GM12878 (cell line): Measurements from ENCODE around the gene TRERF1. TPM values are rescaled to one million over a fixed set of nuclear protein-coding genes. Genes with fewer than 3 reads are reported as not detected.
A peak's percentile ranks its signal among the peaks of the same experiment; 100 is the strongest.

ENCODE experiments used
- ATAC-seq: fragments of 200-7000 bp; cut with Tn5 transposase; 3 replicates; pipeline ENCODE4 v1.9.1; 2020; ENCODE audit warnings: mild to moderate bottlenecking, moderate library complexity
- BruUV-seq: library from RNA; stranded (reverse); fragments of 400-500 nt; replicated peaks from 2 replicates; lab custom pipeline; 2021; lab: Mats Ljungman, UMichigan
- CTCF ChIA-PET: fragments of 300-600 bp; sonication (Branson Sonifier 250); formaldehyde crosslinking; extraction: SDS; loops from one replicate; lab custom pipeline; 2021; ENCODE audit warnings: inconsistent platforms; lab: Yijun Ruan, JAX
- POLR2A ChIA-PET: fragments of 350-600 bp; formaldehyde crosslinking; extraction: SDS; loops from one replicate; lab custom pipeline; 2021; ENCODE audit warnings: inconsistent platforms; lab: Charles Lee
- RAD21 ChIA-PET: fragments of 300-600 bp; sonication (Branson Sonifier 250); formaldehyde crosslinking; loops from one replicate; lab custom pipeline; 2023; ENCODE audit warnings: antibody characterized with exemption; ENCODE audit not compliant: unreplicated experiment; lab: Charles Lee
- SMC1A ChIA-PET: fragments of 300-600 bp; sonication (Branson Sonifier 250); formaldehyde crosslinking; loops from one replicate; lab custom pipeline; 2023; ENCODE audit not compliant: unreplicated experiment, uncharacterized antibody; lab: Charles Lee
- DNase-seq: peaks from one replicate; pipeline ENCODE4 v3.0.0-alpha.2; 2011; ENCODE audit warnings: low read depth, low spot score
- FAIRE-seq: peaks from 3 replicates; lab custom pipeline; 2011; peaks lifted over from hg19 to GRCh38; lab: Jason Lieb, UNC
- H2AFZ ChIP-seq: 2 replicates; pipeline ENCODE4 v1.6.0; 2011; ENCODE audit warnings: low read depth, low read length, control low read depth; ENCODE audit not compliant: control insufficient read depth
- H3K27ac ChIP-seq: 2 replicates; pipeline ENCODE4 v1.5.1; 2011; ENCODE audit warnings: control low read depth; ENCODE audit not compliant: control insufficient read depth, insufficient read depth
- H3K27me3 ChIP-seq, 2 experiments: replicated peaks in 1 of 2; 2 replicates each; pipeline versions ENCODE4 v1.6.0 to v1.6.1; 2011; ENCODE audit warnings: low read length in 1 of 2; ENCODE audit not compliant: control insufficient read depth in 2 of 2, insufficient read depth in 2 of 2
- H3K36me3 ChIP-seq, 2 experiments: 2 replicates each; pipeline ENCODE4 v1.5.1; 2011; ENCODE audit warnings: low read length in 1 of 2; ENCODE audit not compliant: control insufficient read depth in 2 of 2, insufficient read depth in 2 of 2
- H3K4me1 ChIP-seq: 2 replicates; pipeline ENCODE4 v1.6.1; 2011; ENCODE audit warnings: mild to moderate bottlenecking, low read length, moderate library complexity, mixed read lengths; ENCODE audit not compliant: control insufficient read depth, insufficient read depth
- H3K4me2 ChIP-seq: 2 replicates; pipeline ENCODE4 v1.6.0; 2011; ENCODE audit warnings: control low read depth; ENCODE audit not compliant: control insufficient read depth, insufficient read depth
- H3K4me3 ChIP-seq: fragments of 200-600 bp; sonication (generic); 2 replicates; pipeline ENCODE4 v1.5.1; 2016
- H3K79me2 ChIP-seq: 2 replicates; pipeline ENCODE4 v1.6.0; 2011; ENCODE audit warnings: low read length; ENCODE audit not compliant: control insufficient read depth, insufficient read depth
- H3K9ac ChIP-seq: 2 replicates; pipeline ENCODE4 v1.8.0; 2011; ENCODE audit warnings: low read length, control low read depth, mixed read lengths; ENCODE audit not compliant: control insufficient read depth, insufficient read depth
- H3K9me3 ChIP-seq: replicated peaks from 3 replicates; pipeline ENCODE4 v1.5.1; 2011; ENCODE audit warnings: mild to moderate bottlenecking, low read length; ENCODE audit not compliant: control insufficient read depth, insufficient read depth
- H4K20me1 ChIP-seq: 2 replicates; pipeline ENCODE4 v1.6.0; 2011; ENCODE audit not compliant: control insufficient read depth, insufficient read depth
- CBFB ChIP-seq: IDR thresholded peaks from 2 replicates; pipeline ENCODE4 v1.6.1; 2016; ENCODE audit warnings: antibody characterized with exemption, low read depth
- CBX5 ChIP-seq: sonication (generic); IDR thresholded peaks from 2 replicates; pipeline ENCODE4 v1.6.1; 2016; ENCODE audit warnings: low read depth, moderate library complexity, mild to moderate bottlenecking, inconsistent platforms
- HSF1 ChIP-seq: fragments of 150-350 bp; IDR thresholded peaks from 2 replicates; pipeline ENCODE4 v1.6.1; 2014; ENCODE audit warnings: mild to moderate bottlenecking, low read depth, low read length
- IKZF2 ChIP-seq, 2 experiments: fragments of 450-650 bp; IDR thresholded peaks; 2 replicates each; pipeline ENCODE4 v1.6.1; 2017; ENCODE audit warnings: mild to moderate bottlenecking in 2 of 2, moderate library complexity in 2 of 2
- IRF3 ChIP-seq: fragments of 450-650 bp; IDR thresholded peaks from 2 replicates; pipeline ENCODE4 v1.6.1; 2014; ENCODE audit warnings: mild to moderate bottlenecking
- MAX ChIP-seq: IDR thresholded peaks from 2 replicates; pipeline ENCODE4 v1.6.1; 2012; ENCODE audit warnings: low read depth, low read length, improper control_type of control experiment
- MEF2A ChIP-seq: IDR thresholded peaks from 2 replicates; pipeline ENCODE4 v1.6.1; 2011; ENCODE audit warnings: low read depth, mild to moderate bottlenecking, low read length, moderate library complexity; ENCODE audit not compliant: insufficient read depth
- PAX8 ChIP-seq: fragments of 450-650 bp; IDR thresholded peaks from 2 replicates; pipeline ENCODE4 v1.6.1; 2017; ENCODE audit warnings: mild to moderate bottlenecking, moderate library complexity
- POU2F2 ChIP-seq: IDR thresholded peaks from 3 replicates; pipeline ENCODE4 v1.6.1; 2011; ENCODE audit warnings: low read depth, mild to moderate bottlenecking, low read length, borderline replicate concordance
- RB1 ChIP-seq: fragments of 450-650 bp; formaldehyde crosslinking; IDR thresholded peaks from 2 replicates; pipeline ENCODE4 v1.6.1; 2017; ENCODE audit warnings: mild to moderate bottlenecking, borderline replicate concordance
- RUNX3 ChIP-seq: IDR thresholded peaks from 2 replicates; pipeline ENCODE4 v1.6.1; 2012; ENCODE audit warnings: low read length, inconsistent platforms
- SP1 ChIP-seq: IDR thresholded peaks from one replicate; pipeline ENCODE4 v1.6.1; 2011; ENCODE audit warnings: low read depth, low read length
- WGBS: methylation state at CpG from one replicate; pipeline ENCODE4 v1.1.6; 2016; ENCODE audit warnings: low lambda C conversion rate; ENCODE audit not compliant: insufficient replicate concordance, insufficient coverage; ENCODE audit errors: missing lambda C conversion rate; 5-methylcytosine and 5-hydroxymethylcytosine counted together
- in situ Hi-C: fragments of 300-500 bp; cut with MboI; formaldehyde crosslinking; loops from 9 replicates; pipeline ENCODE4 v1.14.3; 2018; ENCODE audit warnings: mixed read lengths
- intact Hi-C: fragments of 100-400 bp; cut with micrococcal nuclease; formaldehyde crosslinking; loops from one replicate; pipeline ENCODE4 v1.14.2; 2022; ENCODE audit not compliant: unreplicated experiment
- polyA plus RNA-seq, 11 experiments: library from polyadenylated mRNA; depleted of rRNA in 4 of 11; unstranded in 6 of 11; stranded (reverse) in 5 of 11; fragments of >200 nt; fragmentation: Nextera tagmentation in 4 of 11; fragmentation: Illumina TruSeq in 1 of 11; extraction: Ambion mirVana in 4 of 11; extraction: Trizol in 1 of 11; gene quantifications; 1 replicate in 1 of 11; 2 replicates in 10 of 11; pipeline versions ENCODE4 v1.2.1 to v1.2.3, GENCODE V29; 2011 to 2016; ENCODE audit warnings: inconsistent platforms in 2 of 11, missing spikeins in 2 of 11, low read depth in 1 of 11
- total RNA-seq, 4 experiments: library from RNA; depleted of rRNA in 3 of 4; stranded (reverse); fragments of >200 nt in 3 of 4; fragmentation: Illumina TruSeq in 1 of 4; extraction: Trizol in 1 of 4; gene quantifications; 2 replicates each; pipeline versions ENCODE4 v1.2.1 to v1.2.3, GENCODE V29; 2013 to 2021

Gene TRERF1
- total and polyA plus RNA-seq, 10 of the 15 experiments (the other 5 are each of a cell fraction or from before 2014, with no cell fraction given), result 2.2 to 19.4 (median 7.2) TPM

GRCh38 chr6:42417641-42418112 lies 34.0 kb downstream of the TRERF1 start:
- DNase-seq, result no peak
- H3K9ac ChIP-seq, result no peak overlapping the region
- peak; percentile 25 for ATAC-seq
- ChIA-PET CTCF (interaction anchor here (1.4 kb wide), 1 partner anchor 130 kb away, joined by 5 read pairs; no protein-coding TSS in a partner anchor), POLR2A (no interaction called here), SMC1A (interaction anchor here (0.7 kb wide), 1 partner anchor 11 kb away, joined by 3 read pairs; no protein-coding TSS in a partner anchor), RAD21 (interaction anchor here (0.9 kb wide), 1 partner anchor 10 kb away, joined by 4 read pairs; no protein-coding TSS in a partner anchor)
- no peak overlapping the region for H3K4me3 ChIP-seq
- intact Hi-C loops, result no loop called here
- no peak overlapping the region for H2AFZ ChIP-seq
- H4K20me1 ChIP-seq, result no peaks in the 10 kb centered on the region
- no peak overlapping the region for H3K27ac ChIP-seq
- H3K4me2 ChIP-seq, result no peak overlapping the region
- H3K36me3 ChIP-seq, result no peaks in the 10 kb centered on the region
- H3K79me2 ChIP-seq, result peaks cover 2% of the 10 kb centered on the region
- in situ Hi-C loops, result no loop called here
- no peaks in the 10 kb centered on the region for H3K9me3 ChIP-seq
- peaks cover 12% of the 10 kb centered on the region for H3K4me1 ChIP-seq
- no TSS peak for BruUV-seq
- TF ChIP-seq CBFB (0 out of 2 replicates have a peak, but pooled peaks have one; percentile 36), IRF3 (no peak), RUNX3 (peak; percentile 43)
- no peak for FAIRE-seq
- no peaks in the 10 kb centered on the region for H3K27me3 ChIP-seq
- 56% methylated on average over 5 of the region's 5 CpGs for WGBS

GRCh38 chr6:42411406-42411805 lies 40.3 kb downstream of the TRERF1 start:
- no peak for FAIRE-seq
- in situ Hi-C loops, result no loop called here
- TF ChIP-seq IKZF2 (IDR thresholded peaks at IDR 0.05), result no peak
- no peak for TF ChIP-seq MAX
- TF ChIP-seq MEF2A, result no peak
- no peak for TF ChIP-seq POU2F2
- no peak for TF ChIP-seq CBX5
- no peak for TF ChIP-seq HSF1
- no peak for TF ChIP-seq RB1
- TF ChIP-seq PAX8, result no peak
- TF ChIP-seq SP1, result no peak

More at GRCh38 chr6:42411406-42411805, 40.3 kb downstream of the TRERF1 start:
- ChIA-PET POLR2A (interaction anchor here (1.2 kb wide), 1 partner anchor 17 kb away, joined by 3 read pairs; no protein-coding TSS in a partner anchor), SMC1A (interaction anchor here (1.1 kb wide), 2 partner anchors 13 to 104 kb away, joined by 3 to 5 read pairs; no protein-coding TSS in a partner anchor), RAD21 (no interaction called here), CTCF (interaction anchor here (1.1 kb wide), 1 partner anchor 44 kb away, joined by 3 read pairs; no protein-coding TSS in a partner anchor)
- no peak overlapping the region for H3K4me2 ChIP-seq
- WGBS, result 63% methylated on average over 6 of the region's 6 CpGs
- BruUV-seq, result no TSS peak
- peaks cover 15% of the 10 kb centered on the region for H3K4me1 ChIP-seq
- no peaks in the 10 kb centered on the region; the same call in none of the 2 replicates for H3K79me2 ChIP-seq
- H3K27ac ChIP-seq, result no peak overlapping the region
- H4K20me1 ChIP-seq, result no peaks in the 10 kb centered on the region
- ATAC-seq (no peak), DNase-seq (no peak)
- H2AFZ ChIP-seq, result no peak overlapping the region
- H3K9me3 ChIP-seq, result no peaks in the 10 kb centered on the region
- no peak overlapping the region for H3K4me3 ChIP-seq
- no peaks in the 10 kb centered on the region for H3K36me3 ChIP-seq
- no peaks in the 10 kb centered on the region for H3K27me3 ChIP-seq
- H3K9ac ChIP-seq, result no peak overlapping the region
- intact Hi-C loops, result no loop called here
